Lower leg skin (tissue), 4 donors: Measurements from ENCODE around the gene NCAPG. TPM values are rescaled to one million over a fixed set of nuclear protein-coding genes. Genes with fewer than 3 reads are reported as not detected.

ENCODE experiments used
- DNase-seq, 2 donors: peaks; one replicate each; pipeline ENCODE4 v3.0.0-alpha.2; 2019; ENCODE audit warnings: low spot score in 2 of 2
- H3K4me3 ChIP-seq: fragments of 200-600 bp; sonication (generic); 2 replicates; pipeline ENCODE4 v1.5.1; 2017; ENCODE audit warnings: mild to moderate bottlenecking, low read depth; ENCODE audit not compliant: poor library complexity, severe bottlenecking
- POLR2A ChIP-seq, 2 donors: fragments of 450-650 bp; IDR thresholded peaks; one replicate each; pipeline ENCODE4 v1.6.1; 2016 to 2017; ENCODE audit warnings: antibody characterized with exemption in 2 of 2, mild to moderate bottlenecking in 1 of 2, moderate library complexity in 1 of 2
- WGBS, 2 donors: methylation state at CpG; one replicate each; pipeline ENCODE4 v1.1.5; 2018; 5-methylcytosine and 5-hydroxymethylcytosine counted together
- intact Hi-C: fragments of 100-400 bp; cut with DNase I; formaldehyde crosslinking; loops from one replicate; pipeline ENCODE4 v1.15.0; 2023; ENCODE audit warnings: low total_unique reads
- total RNA-seq, 4 donors: library from RNA; depleted of rRNA; stranded (reverse); fragments of >200 nt; gene quantifications; one replicate each; pipeline ENCODE4 v1.1.0, GENCODE V29; 2016
- TF ChIP-seq, protein P1 (sequence below), 3 donors: fragments of 450-650 bp; IDR thresholded peaks; one replicate each; pipeline ENCODE4 v1.5.1; 2016; ENCODE audit warnings: antibody characterized with exemption in 3 of 3, mild to moderate bottlenecking in 3 of 3, moderate library complexity in 2 of 3

Gene NCAPG
- total RNA-seq, 4 donors from 2014 or later, result 0.34 to 5.3 (median 1.8) TPM

DNA sequence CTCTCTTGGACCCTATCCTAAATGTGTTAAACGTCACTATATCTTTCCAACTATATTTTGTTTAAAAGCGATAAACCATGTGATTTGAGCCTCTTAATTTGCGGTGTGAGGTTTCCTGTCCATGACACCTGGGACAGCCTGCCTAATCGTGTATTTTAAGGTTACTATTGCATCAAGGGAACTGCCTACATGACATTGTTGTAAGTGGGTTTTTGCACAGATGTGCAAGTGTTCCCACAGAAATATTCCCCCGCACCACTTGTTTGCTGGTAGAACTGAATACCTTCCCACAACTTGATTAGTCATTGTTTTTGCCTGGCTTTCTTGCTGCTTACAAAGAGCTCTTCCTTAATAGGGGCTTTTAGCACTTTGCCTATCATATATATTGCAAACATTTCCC, 24.2 kb upstream of the NCAPG start:
- no peak for DNase-seq
- intact Hi-C loops, result no loop called here
- H3K4me3 ChIP-seq, result no peak overlapping the region
- TF ChIP-seq, protein P1, sequence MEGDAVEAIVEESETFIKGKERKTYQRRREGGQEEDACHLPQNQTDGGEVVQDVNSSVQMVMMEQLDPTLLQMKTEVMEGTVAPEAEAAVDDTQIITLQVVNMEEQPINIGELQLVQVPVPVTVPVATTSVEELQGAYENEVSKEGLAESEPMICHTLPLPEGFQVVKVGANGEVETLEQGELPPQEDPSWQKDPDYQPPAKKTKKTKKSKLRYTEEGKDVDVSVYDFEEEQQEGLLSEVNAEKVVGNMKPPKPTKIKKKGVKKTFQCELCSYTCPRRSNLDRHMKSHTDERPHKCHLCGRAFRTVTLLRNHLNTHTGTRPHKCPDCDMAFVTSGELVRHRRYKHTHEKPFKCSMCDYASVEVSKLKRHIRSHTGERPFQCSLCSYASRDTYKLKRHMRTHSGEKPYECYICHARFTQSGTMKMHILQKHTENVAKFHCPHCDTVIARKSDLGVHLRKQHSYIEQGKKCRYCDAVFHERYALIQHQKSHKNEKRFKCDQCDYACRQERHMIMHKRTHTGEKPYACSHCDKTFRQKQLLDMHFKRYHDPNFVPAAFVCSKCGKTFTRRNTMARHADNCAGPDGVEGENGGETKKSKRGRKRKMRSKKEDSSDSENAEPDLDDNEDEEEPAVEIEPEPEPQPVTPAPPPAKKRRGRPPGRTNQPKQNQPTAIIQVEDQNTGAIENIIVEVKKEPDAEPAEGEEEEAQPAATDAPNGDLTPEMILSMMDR (IDR thresholded peaks at IDR 0.05), result no peak
- TF ChIP-seq POLR2A (IDR thresholded peaks at IDR 0.05), result no peak
- 51 to 59% methylated on average over 5 of the region's 5 CpGs for WGBS, 2 donors

DNA sequence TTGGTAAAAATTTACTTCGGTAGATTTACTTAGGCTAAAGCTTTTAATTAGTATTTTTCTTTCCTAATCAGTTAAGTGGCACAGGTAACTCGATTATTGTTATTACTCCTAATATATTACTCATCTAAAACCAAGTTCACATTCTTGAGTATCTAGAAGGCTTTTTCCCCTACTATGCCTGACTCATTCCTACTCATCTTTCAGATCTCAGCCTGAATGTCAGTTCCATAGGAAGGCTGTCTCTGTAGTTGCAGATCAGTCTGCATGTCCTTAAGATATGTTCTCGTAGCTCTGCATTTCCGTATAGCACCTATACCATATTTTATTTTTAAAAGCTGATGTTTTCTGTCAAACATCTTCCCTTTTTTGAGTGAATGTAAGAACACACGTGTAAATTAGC, 23.5 kb upstream of the NCAPG start:
- intact Hi-C loops, result no loop called here
- WGBS, 2 donors, result 72 to 77% methylated on average over 5 of the region's 5 CpGs
- TF ChIP-seq POLR2A (IDR thresholded peaks at IDR 0.05), result no peak
- TF ChIP-seq, protein P1 (IDR thresholded peaks at IDR 0.05), result no peak
- no peak overlapping the region for H3K4me3 ChIP-seq
- no peak for DNase-seq

DNA sequence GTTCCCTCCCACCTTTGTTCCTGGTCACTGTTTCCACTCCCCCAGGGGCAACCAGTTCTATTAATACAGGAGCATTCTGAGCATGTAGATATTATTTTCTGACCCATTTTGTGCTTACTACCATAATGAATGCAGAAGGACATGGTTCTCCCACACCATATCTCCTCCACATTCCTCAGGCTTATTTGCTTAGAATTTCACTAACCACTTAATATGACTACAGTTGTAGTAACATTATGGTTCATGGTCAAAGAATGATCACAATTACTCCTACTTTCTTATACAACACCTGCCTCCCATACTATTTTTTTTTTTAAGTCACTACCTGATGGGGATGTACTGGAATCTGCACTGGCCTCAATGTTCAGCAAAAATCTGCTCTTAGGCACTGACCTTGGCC, 21.8 kb upstream of the NCAPG start:
- TF ChIP-seq, protein P1 (IDR thresholded peaks at IDR 0.05), result no peak
- TF ChIP-seq POLR2A (IDR thresholded peaks at IDR 0.05), result no peak
- no peak for DNase-seq
- H3K4me3 ChIP-seq, result no peak overlapping the region

DNA sequence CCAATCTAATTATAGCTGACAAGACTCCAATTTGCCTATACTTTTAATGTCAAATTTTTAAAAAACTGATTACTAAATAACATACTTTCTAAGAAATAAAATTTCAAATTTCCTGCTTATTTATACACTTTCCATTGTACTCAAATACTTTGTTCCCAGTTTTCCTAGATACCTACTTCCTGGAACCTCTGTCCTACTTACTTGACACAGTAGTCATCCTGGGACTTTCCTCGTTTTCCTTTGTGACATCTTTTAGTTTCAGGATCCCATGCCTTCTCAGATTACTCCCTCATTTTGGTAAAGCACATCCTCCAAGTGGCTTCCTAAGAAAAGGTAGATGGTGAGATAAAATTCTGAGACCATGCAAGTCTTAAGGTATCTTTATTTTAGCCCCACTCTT, 16.0 kb upstream of the NCAPG start:
- 65% methylated on average over 1 of the region's 1 CpG for WGBS, 2 donors
- TF ChIP-seq, protein P1 (IDR thresholded peaks at IDR 0.05), result no peak
- TF ChIP-seq POLR2A (IDR thresholded peaks at IDR 0.05), result no peak
- DNase-seq, result no peak
- intact Hi-C loops, result no loop called here
- no peak overlapping the region for H3K4me3 ChIP-seq

More for the DNA sequence above, 21.8 kb upstream of the NCAPG start:
- intact Hi-C loops, result no loop called here

DNA sequence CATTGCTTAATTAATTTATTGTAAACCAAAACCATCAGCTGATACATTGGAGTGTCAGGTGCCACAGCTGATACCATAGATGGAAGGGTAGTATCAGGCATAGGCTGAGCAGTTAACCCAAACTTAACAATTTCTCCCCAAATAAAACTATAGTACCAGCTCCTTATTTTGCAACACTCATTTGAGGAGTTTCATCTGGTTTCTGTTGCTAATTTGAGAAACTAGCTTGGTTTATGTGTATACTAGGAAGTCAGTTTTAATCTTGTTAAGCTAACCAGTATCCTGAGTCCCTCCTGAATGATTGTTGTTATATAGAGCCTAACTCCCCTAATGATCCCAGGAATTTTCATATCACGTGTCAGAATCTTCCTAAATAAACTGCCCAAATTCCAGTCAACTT, 13.0 kb upstream of the NCAPG start:
- intact Hi-C loops, result no loop called here
- TF ChIP-seq POLR2A (IDR thresholded peaks at IDR 0.05), result no peak
- TF ChIP-seq, protein P1 (IDR thresholded peaks at IDR 0.05), result no peak

DNA sequence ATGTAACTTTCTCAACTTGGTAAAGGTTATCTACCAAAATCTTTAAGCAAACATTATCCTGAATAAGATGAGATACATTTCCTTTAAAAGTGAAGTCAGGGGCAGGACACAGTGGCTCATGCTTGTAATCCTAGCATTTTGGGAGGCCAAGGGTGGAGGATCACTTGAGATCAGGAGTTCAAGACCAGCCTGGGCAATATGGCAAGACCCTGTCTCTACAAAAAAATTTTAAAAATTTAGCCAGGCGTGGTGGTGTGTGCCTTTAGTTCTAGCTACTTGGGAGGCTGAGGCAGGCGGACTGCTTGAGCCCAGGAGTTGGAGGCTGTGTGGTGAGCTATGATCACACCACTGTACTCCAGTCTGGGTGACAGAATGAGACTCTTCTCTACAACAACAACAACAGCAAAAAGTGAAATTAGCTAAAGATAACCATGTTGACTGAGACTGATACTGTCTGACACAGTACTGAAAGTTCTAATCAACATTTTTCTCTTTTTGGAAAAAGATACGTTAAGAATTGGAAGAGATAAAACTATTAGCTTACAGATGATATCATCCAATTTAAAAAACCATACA, 5.1 kb upstream of the NCAPG start:
- 84 to 87% methylated on average over 3 of the region's 3 CpGs for WGBS, 2 donors
- no peak for TF ChIP-seq POLR2A (IDR thresholded peaks at IDR 0.05)
- TF ChIP-seq, protein P1 (IDR thresholded peaks at IDR 0.05), result no peak
- intact Hi-C loops, result no loop called here
- no peak for DNase-seq
- H3K4me3 ChIP-seq, result no peak overlapping the region

More for the DNA sequence above, 13.0 kb upstream of the NCAPG start:
- no peak for DNase-seq
- WGBS, 2 donors, result 97 to 100% methylated on average over 1 of the region's 1 CpG
- no peak overlapping the region for H3K4me3 ChIP-seq
